Smooth muscle cell of the brain vasculature (primary cell): Measurements from ENCODE around the gene DZANK1.
"Not testable (repeated sequence)": the region's sequence is repeated elsewhere in the genome, so short reads cannot be mapped to it uniquely, and the experiment has no call there.

ENCODE experiments used
- DNase-seq: peaks from one replicate; pipeline ENCODE4 v3.0.0-alpha.2; 2012; ENCODE audit warnings: low read depth, low spot score

Gene DZANK1

GRCh38 chr20:18380908-18381529 lies 85.8 kb downstream of the DZANK1 start:
- DNase-seq, result no peak

GRCh38 chr20:18377896-18378481 lies 88.8 kb downstream of the DZANK1 start:
- no peak for DNase-seq

- DNase-seq, result not testable (repeated sequence)
These were observed 91.3 kb downstream of the DZANK1 start for GRCh38 chr20:18375551-18375950.

- no peak for DNase-seq
These were observed 94.5 kb downstream of the DZANK1 start for GRCh38 chr20:18372296-18372695.

- DNase-seq, result no peak
These were observed 102.1 kb downstream of the DZANK1 start for GRCh38 chr20:18364768-18365167.

GRCh38 chr20:18363708-18364107 lies 103.1 kb downstream of the DZANK1 start:
- DNase-seq, result no peak

- no peak for DNase-seq
These were observed 103.9 kb downstream of the DZANK1 start for GRCh38 chr20:18362916-18363315.

GRCh38 chr20:18361678-18362077 lies 105.2 kb downstream of the DZANK1 start:
- DNase-seq, result no peak

- DNase-seq, result no peak
These were observed 106.2 kb downstream of the DZANK1 start for GRCh38 chr20:18360635-18361034.

GRCh38 chr20:18359854-18360253 lies 107.0 kb downstream of the DZANK1 start:
- no peak for DNase-seq

GRCh38 chr20:18349749-18350148 lies 117.1 kb downstream of the DZANK1 start:
- DNase-seq, result not testable (repeated sequence)
